Measurements from ENCODE around the gene CD200R1.
A peak's percentile ranks its signal among the peaks of the same experiment; 100 is the strongest.
"Not testable (repeated sequence)": the region's sequence is repeated elsewhere in the genome, so short reads cannot be mapped to it uniquely, and the experiment has no call there.

CD200R1 gene

GRCh38 chr3:112930771-112931170, 44.1 kb downstream of the CD200R1 start:
- H3K4me3 ChIP-seq (IDR thresholded peaks at IDR 0.05; ENCODE audit: insufficient read depth, low read depth, low read length) = no peak overlapping the region
- H3K9ac ChIP-seq = no peak overlapping the region
- TF ChIP-seq CTCF (conservative IDR thresholded peaks at IDR 0.05; ENCODE audit: low read depth, low read length) = no peak
- no peaks in the 10 kb centered on the region for H3K79me2 ChIP-seq (ENCODE audit: insufficient read depth, low read depth)
- H3K4me2 ChIP-seq = no peak overlapping the region
- no peaks in the 10 kb centered on the region for H3K27me3 ChIP-seq (ENCODE audit: insufficient read depth, low read depth)
- H4K20me1 ChIP-seq (ENCODE audit: insufficient read depth) = no peaks in the 10 kb centered on the region
- H3K4me1 ChIP-seq (ENCODE audit: low read depth, poor library complexity, severe bottlenecking) = no peaks in the 10 kb centered on the region
- no peaks in the 10 kb centered on the region for H3K36me3 ChIP-seq (ENCODE audit: insufficient read depth)
- H2AFZ ChIP-seq (ENCODE audit: low read depth) = no peak overlapping the region
- no peak overlapping the region for H3K27ac ChIP-seq

GRCh38 chr3:112925969-112926368, 48.9 kb downstream of the CD200R1 start:
- H2AFZ ChIP-seq (ENCODE audit: low read depth) = no peak overlapping the region
- H3K4me2 ChIP-seq = no peak overlapping the region
- H3K79me2 ChIP-seq (ENCODE audit: insufficient read depth, low read depth) = no peaks in the 10 kb centered on the region
- no peak overlapping the region for H3K4me3 ChIP-seq (IDR thresholded peaks at IDR 0.05; ENCODE audit: insufficient read depth, low read depth, low read length)
- no peak overlapping the region for H3K27ac ChIP-seq
- TF ChIP-seq CTCF (conservative IDR thresholded peaks at IDR 0.05; ENCODE audit: low read depth, low read length) = no peak
- no peaks in the 10 kb centered on the region for H3K27me3 ChIP-seq (ENCODE audit: insufficient read depth, low read depth)
- no peaks in the 10 kb centered on the region for H3K36me3 ChIP-seq (ENCODE audit: insufficient read depth)
- H4K20me1 ChIP-seq (ENCODE audit: insufficient read depth) = no peaks in the 10 kb centered on the region
- no peaks in the 10 kb centered on the region for H3K4me1 ChIP-seq (ENCODE audit: low read depth, poor library complexity, severe bottlenecking)
- H3K9ac ChIP-seq = no peak overlapping the region

GRCh38 chr3:112925560-112925959, 49.3 kb downstream of the CD200R1 start:
- Histone ChIP-seq H3K79me2 (ENCODE audit: insufficient read depth, low read depth) (no peaks in the 10 kb centered on the region), H3K4me1 (ENCODE audit: low read depth, poor library complexity, severe bottlenecking) (no peaks in the 10 kb centered on the region), H3K27me3 (ENCODE audit: insufficient read depth, low read depth) (no peaks in the 10 kb centered on the region), H3K4me3 (IDR thresholded peaks at IDR 0.05; ENCODE audit: insufficient read depth, low read depth, low read length) (no peak overlapping the region), H2AFZ (ENCODE audit: low read depth) (no peak overlapping the region), H3K4me2 (no peak overlapping the region), H3K9ac (no peak overlapping the region), H3K27ac (no peak overlapping the region), H3K36me3 (ENCODE audit: insufficient read depth) (no peaks in the 10 kb centered on the region), H4K20me1 (ENCODE audit: insufficient read depth) (no peaks in the 10 kb centered on the region)
- TF ChIP-seq CTCF (conservative IDR thresholded peaks at IDR 0.05; ENCODE audit: low read depth, low read length) = no peak

- H3K4me3 ChIP-seq (IDR thresholded peaks at IDR 0.05; ENCODE audit: insufficient read depth, low read depth, low read length); H3K36me3 ChIP-seq (ENCODE audit: insufficient read depth); H3K79me2 ChIP-seq (ENCODE audit: insufficient read depth, low read depth); H3K4me2 ChIP-seq; H3K27ac ChIP-seq; H4K20me1 ChIP-seq (ENCODE audit: insufficient read depth); H3K9ac ChIP-seq; H2AFZ ChIP-seq (ENCODE audit: low read depth); H3K27me3 ChIP-seq (ENCODE audit: insufficient read depth, low read depth); H3K4me1 ChIP-seq (ENCODE audit: low read depth, poor library complexity, severe bottlenecking): not testable (repeated sequence)
Measured at GRCh38 chr3:112919541-112919940, 55.4 kb downstream of the CD200R1 start.

- Histone ChIP-seq H4K20me1 (ENCODE audit: insufficient read depth) (no peaks in the 10 kb centered on the region), H3K4me1 (ENCODE audit: low read depth, poor library complexity, severe bottlenecking) (peaks cover 10% of the 10 kb centered on the region), H3K9ac (no peak overlapping the region), H3K79me2 (ENCODE audit: insufficient read depth, low read depth) (no peaks in the 10 kb centered on the region), H3K27ac (no peak overlapping the region), H3K36me3 (ENCODE audit: insufficient read depth) (no peaks in the 10 kb centered on the region), H3K27me3 (ENCODE audit: insufficient read depth, low read depth) (no peaks in the 10 kb centered on the region), H3K4me3 (IDR thresholded peaks at IDR 0.05; ENCODE audit: insufficient read depth, low read depth, low read length) (no peak overlapping the region), H2AFZ (ENCODE audit: low read depth) (0 out of 2 replicates have a peak overlapping the region, but pooled peaks have one; percentile 9), H3K4me2 (no peak overlapping the region)
- TF ChIP-seq CTCF (conservative IDR thresholded peaks at IDR 0.05; ENCODE audit: low read depth, low read length) = no peak
Measured at GRCh38 chr3:112908252-112908651, 66.7 kb downstream of the CD200R1 start.

Data from KMS-11 (cell line).